ENCODE data around the gene HIVEP1. TPM values are rescaled to one million over a fixed set of nuclear protein-coding genes. Genes with fewer than 3 reads are reported as not detected.
"Not testable (repeated sequence)": the region's sequence is repeated elsewhere in the genome, so short reads cannot be mapped to it uniquely, and the experiment has no call there.

Gene HIVEP1
- polyA plus RNA-seq, 1 donor = 19.8 TPM

GRCh38 chr6:12158686-12159415 is 146.7 kb downstream of the HIVEP1 start:
- DNase-seq (ENCODE audit: low read depth) = no peak

- DNase-seq (ENCODE audit: low read depth) = no peak
Measured at GRCh38 chr6:12160326-12160725, 148.2 kb downstream of the HIVEP1 start.

- DNase-seq (ENCODE audit: low read depth) = no peak
Measured at GRCh38 chr6:12162213-12162612, 150.1 kb downstream of the HIVEP1 start.

- DNase-seq (ENCODE audit: low read depth) = no peak
Measured at GRCh38 chr6:12163149-12163548, 151.0 kb downstream of the HIVEP1 start.

GRCh38 chr6:12163744-12164507 is 151.8 kb downstream of the HIVEP1 start:
- DNase-seq (ENCODE audit: low read depth) = no peak

GRCh38 chr6:12164508-12164770 is 152.3 kb downstream of the HIVEP1 start:
- no peak for DNase-seq (ENCODE audit: low read depth)

- DNase-seq (ENCODE audit: low read depth) = no peak
Measured at GRCh38 chr6:12165297-12165696, 153.2 kb downstream of the HIVEP1 start.

GRCh38 chr6:12165722-12166280 is 153.7 kb downstream of the HIVEP1 start:
- no peak for DNase-seq (ENCODE audit: low read depth)

GRCh38 chr6:12169377-12169776 is 157.3 kb downstream of the HIVEP1 start:
- DNase-seq (ENCODE audit: low read depth) = no peak

- DNase-seq (ENCODE audit: low read depth) = no peak
Measured at GRCh38 chr6:12170351-12171092, 158.4 kb downstream of the HIVEP1 start.

- no peak for DNase-seq (ENCODE audit: low read depth)
Measured at GRCh38 chr6:12171717-12172116, 159.6 kb downstream of the HIVEP1 start.

GRCh38 chr6:12172572-12172971 is 160.5 kb downstream of the HIVEP1 start:
- DNase-seq (ENCODE audit: low read depth) = no peak

GRCh38 chr6:12173181-12173580 is 161.1 kb downstream of the HIVEP1 start:
- peak; percentile 73 for DNase-seq (ENCODE audit: low read depth)

- DNase-seq (ENCODE audit: low read depth) = no peak
Measured at GRCh38 chr6:12173661-12174060, 161.5 kb downstream of the HIVEP1 start.

- no peak for DNase-seq (ENCODE audit: low read depth)
Measured at GRCh38 chr6:12174878-12175277, 162.8 kb downstream of the HIVEP1 start.

GRCh38 chr6:12175626-12176025 is 163.5 kb downstream of the HIVEP1 start:
- DNase-seq (ENCODE audit: low read depth) = no peak

GRCh38 chr6:12176782-12177181 is 164.7 kb downstream of the HIVEP1 start:
- DNase-seq (ENCODE audit: low read depth) = not testable (repeated sequence)

GRCh38 chr6:12178521-12178920 is 166.4 kb downstream of the HIVEP1 start:
- DNase-seq (ENCODE audit: low read depth) = no peak

- no peak for DNase-seq (ENCODE audit: low read depth)
Measured at GRCh38 chr6:12181481-12181880, 169.4 kb downstream of the HIVEP1 start.

GRCh38 chr6:12182676-12183075 is 170.6 kb downstream of the HIVEP1 start:
- no peak for DNase-seq (ENCODE audit: low read depth)

GRCh38 chr6:12185081-12185673 is 173.1 kb downstream of the HIVEP1 start:
- DNase-seq (ENCODE audit: low read depth) = no peak

- no peak for DNase-seq (ENCODE audit: low read depth)
Measured at GRCh38 chr6:12186528-12186927, 174.4 kb downstream of the HIVEP1 start.

Data from forelimb muscle (tissue), 1 donor.